ENCODE data around the gene CDHR4.
A peak's percentile ranks its signal among the peaks of the same experiment; 100 is the strongest.
"Not testable (repeated sequence)": the region's sequence is repeated elsewhere in the genome, so short reads cannot be mapped to it uniquely, and the experiment has no call there.

Gene CDHR4

DNA sequence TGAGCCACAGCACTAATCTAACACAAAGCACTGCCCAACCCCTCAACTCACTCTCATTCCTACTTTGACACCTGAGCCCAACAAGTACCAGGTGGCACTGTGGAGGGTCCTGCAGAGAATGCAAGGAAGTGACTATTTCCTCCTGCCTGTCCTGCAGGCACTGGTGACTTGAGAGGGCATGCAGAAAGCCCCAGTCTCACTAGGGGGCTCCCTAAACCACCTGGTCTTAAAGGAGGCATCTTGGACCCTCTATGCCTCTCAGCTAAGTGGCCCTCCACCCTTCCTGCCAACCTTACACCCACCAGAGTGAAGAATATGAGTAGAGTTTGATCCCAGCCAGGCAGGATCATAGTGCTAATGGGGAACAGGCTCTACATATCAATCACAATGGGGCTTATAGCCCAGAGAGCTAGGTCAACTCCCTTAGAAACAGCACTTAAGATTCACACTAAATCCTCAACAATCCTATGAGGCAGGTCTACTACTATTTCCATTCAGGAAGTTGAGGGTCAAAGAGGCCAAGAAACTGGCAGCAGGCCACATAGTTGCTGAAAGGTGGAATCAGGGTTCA, 41.5 kb upstream of the CDHR4 start:
- no peak for DNase-seq
- H3K27ac ChIP-seq = no peak overlapping the region
- H3K36me3 ChIP-seq = no peaks in the 10 kb centered on the region
- no peak overlapping the region for H3K4me3 ChIP-seq
- intact Hi-C loops (cut with DNase I; ENCODE audit: low total_unique reads) = loop anchor here (10.0 kb wide), 1 partner anchor 64 kb away; the partner anchor contains the start of gene MST1R
- no peaks in the 10 kb centered on the region for H3K27me3 ChIP-seq
- peaks cover 0 to 7% (median 1%) of the 10 kb centered on the region in 4 donors for H3K4me1 ChIP-seq
- H3K9me3 ChIP-seq = no peaks in the 10 kb centered on the region
- TF ChIP-seq, protein P1, sequence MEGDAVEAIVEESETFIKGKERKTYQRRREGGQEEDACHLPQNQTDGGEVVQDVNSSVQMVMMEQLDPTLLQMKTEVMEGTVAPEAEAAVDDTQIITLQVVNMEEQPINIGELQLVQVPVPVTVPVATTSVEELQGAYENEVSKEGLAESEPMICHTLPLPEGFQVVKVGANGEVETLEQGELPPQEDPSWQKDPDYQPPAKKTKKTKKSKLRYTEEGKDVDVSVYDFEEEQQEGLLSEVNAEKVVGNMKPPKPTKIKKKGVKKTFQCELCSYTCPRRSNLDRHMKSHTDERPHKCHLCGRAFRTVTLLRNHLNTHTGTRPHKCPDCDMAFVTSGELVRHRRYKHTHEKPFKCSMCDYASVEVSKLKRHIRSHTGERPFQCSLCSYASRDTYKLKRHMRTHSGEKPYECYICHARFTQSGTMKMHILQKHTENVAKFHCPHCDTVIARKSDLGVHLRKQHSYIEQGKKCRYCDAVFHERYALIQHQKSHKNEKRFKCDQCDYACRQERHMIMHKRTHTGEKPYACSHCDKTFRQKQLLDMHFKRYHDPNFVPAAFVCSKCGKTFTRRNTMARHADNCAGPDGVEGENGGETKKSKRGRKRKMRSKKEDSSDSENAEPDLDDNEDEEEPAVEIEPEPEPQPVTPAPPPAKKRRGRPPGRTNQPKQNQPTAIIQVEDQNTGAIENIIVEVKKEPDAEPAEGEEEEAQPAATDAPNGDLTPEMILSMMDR (IDR thresholded peaks at IDR 0.05) = peak in 1 of 2 experiments; percentile 6

DNA sequence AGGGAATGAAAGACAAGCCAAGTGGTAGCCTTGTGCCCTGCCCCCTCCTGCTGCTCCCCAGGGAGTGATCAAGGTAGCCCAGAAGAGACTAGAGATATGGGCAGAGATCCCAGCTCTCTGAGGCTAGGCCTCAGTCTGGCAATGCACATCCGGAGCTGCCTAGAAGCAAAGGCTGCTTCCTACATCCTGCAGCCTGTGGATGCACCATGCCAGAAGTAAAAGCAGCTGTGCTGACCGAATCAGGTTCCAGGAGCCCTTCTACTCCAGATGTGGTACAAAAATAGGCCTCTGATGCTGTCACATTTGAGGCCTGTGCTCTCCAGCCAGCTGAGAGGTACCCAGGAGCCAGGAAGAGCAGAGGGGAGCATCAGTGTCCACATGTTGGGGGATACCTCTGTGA, 40.7 kb upstream of the CDHR4 start:
- Histone ChIP-seq H3K27me3 (no peaks in the 10 kb centered on the region), H3K4me1 (peaks cover 0 to 7% (median 1%) of the 10 kb centered on the region in 4 donors), H3K4me3 (no peak overlapping the region), H3K27ac (no peak overlapping the region), H3K9me3 (no peaks in the 10 kb centered on the region), H3K36me3 (no peaks in the 10 kb centered on the region)
- TF ChIP-seq, protein P1 (IDR thresholded peaks at IDR 0.05) = no peak
- intact Hi-C loops (cut with DNase I; ENCODE audit: low total_unique reads) = loop anchor here (10.0 kb wide), 1 partner anchor 64 kb away; the partner anchor contains the start of gene MST1R
- no peak for DNase-seq

DNA sequence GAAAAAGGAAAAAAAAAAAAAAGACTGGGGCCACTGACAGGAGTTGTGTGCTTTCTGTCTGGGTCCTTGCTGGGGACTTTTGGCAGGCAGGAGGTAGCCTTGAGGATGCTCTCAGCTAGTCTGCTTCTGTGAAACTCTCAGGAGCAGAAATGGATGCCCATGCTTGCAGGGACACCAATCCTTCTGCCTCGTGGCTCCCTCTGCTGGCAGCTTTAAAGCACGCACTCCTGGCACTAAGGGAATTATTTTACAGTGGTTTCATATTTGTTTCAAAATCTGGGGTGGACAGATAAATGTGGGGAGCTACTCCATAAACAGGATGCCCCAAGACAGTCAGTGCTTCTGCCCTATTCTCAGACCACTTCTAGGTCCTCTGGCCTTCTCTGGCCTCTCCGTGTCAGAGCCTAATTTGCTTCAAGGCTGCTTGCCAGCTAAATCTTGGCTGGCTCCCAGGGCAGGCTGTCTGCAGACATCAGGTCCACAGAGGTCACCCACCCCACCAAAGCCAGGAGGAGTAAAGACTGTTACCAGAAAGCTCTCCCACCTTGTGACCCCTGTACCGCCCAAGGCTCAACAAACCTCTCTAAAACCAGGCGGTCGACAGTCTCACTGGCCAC, 39.6 kb upstream of the CDHR4 start:
- TF ChIP-seq, protein P1 (IDR thresholded peaks at IDR 0.05) = peak; percentile 88 to 95
- no peaks in the 10 kb centered on the region for H3K9me3 ChIP-seq
- H3K27ac ChIP-seq = no peak overlapping the region
- intact Hi-C loops (cut with DNase I; ENCODE audit: low total_unique reads) = loop anchor here (1.0 kb wide), 1 partner anchor 37 kb away; no protein-coding TSS in a partner anchor
- peaks cover 0 to 7% (median 1%) of the 10 kb centered on the region in 4 donors for H3K4me1 ChIP-seq
- H3K36me3 ChIP-seq = no peaks in the 10 kb centered on the region
- H3K27me3 ChIP-seq = no peaks in the 10 kb centered on the region
- peak; percentile 85 to 86 for DNase-seq
- H3K4me3 ChIP-seq = no peak overlapping the region

DNA sequence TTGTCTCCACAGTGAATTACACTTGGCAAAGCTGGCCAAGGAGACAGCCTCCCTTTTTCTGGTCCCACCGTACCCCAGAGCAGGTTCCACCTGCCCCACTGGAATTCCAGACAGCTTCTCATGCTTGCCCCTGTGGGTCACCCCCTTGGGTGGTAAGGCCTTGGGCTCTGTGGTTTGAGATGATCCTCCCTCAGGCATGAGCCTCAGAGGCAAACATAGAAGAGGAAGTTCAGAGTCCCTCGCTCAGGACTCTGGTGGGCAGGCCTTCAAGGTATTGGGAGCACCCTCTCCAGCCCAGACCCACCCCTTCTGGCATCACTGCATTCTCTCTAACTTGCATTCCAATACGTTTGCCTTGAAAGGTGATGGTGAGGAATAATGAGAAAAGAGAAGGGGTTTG, 31.7 kb upstream of the CDHR4 start:
- Histone ChIP-seq H3K36me3 (peaks cover 0 to 28% (median 0%) of the 10 kb centered on the region in 3 donors), H3K9me3 (no peaks in the 10 kb centered on the region), H3K4me3 (no peak overlapping the region), H3K27me3 (no peaks in the 10 kb centered on the region), H3K4me1 (no peaks in the 10 kb centered on the region), H3K27ac (no peak overlapping the region)
- intact Hi-C loops (cut with DNase I; ENCODE audit: low total_unique reads) = no loop called here
- TF ChIP-seq, protein P1 (IDR thresholded peaks at IDR 0.05) = no peak
- DNase-seq = no peak

DNA sequence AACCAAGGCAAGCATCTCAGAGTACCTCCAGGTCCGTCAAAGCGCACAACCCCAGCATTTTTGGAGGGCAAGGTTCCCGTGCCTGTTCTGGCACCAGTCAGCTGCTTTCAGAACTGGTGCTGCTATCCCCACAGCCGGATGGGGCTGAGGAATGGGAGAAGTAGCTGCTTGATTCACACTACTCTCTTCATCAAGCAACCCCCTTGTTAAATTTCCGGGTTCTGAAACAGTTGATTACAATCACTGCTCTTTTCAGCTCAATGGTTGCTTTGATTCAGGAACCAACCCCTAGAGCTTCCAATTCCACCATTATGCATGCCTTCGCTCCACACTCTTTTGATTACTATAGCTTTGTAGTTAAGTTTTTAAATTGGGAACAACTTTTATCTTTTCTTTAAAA, 26.3 kb upstream of the CDHR4 start:
- Histone ChIP-seq H3K9me3 (no peaks in the 10 kb centered on the region), H3K27ac (no peak overlapping the region), H3K4me1 (no peaks in the 10 kb centered on the region), H3K4me3 (no peak overlapping the region), H3K36me3 (peaks cover 0 to 16% (median 0%) of the 10 kb centered on the region in 3 donors), H3K27me3 (no peaks in the 10 kb centered on the region)
- intact Hi-C loops (cut with DNase I; ENCODE audit: low total_unique reads) = no loop called here
- TF ChIP-seq, protein P1 (IDR thresholded peaks at IDR 0.05) = no peak
- DNase-seq = no peak

DNA sequence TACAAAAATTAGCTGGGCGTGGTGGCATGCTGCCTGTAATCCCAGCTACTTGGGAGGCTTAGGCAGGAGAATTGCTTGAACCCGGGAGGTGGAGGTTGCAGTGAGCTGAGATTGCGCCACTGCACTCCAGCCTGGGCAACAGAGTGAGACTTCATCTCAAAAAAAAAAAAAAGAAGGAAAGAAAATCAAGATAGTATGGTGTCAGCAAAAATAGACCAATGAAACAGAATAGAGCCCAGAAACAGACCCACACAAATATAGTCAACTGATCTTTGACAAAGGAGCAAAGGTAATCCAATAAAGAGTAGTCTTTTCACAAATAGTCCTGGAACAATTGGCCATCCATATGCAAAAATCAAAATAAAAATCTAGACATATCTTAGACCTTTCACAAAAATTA, 23.5 kb upstream of the CDHR4 start:
- H3K9me3 ChIP-seq; H3K27me3 ChIP-seq; H3K27ac ChIP-seq; H3K36me3 ChIP-seq; H3K4me3 ChIP-seq; intact Hi-C loops (cut with DNase I; ENCODE audit: low total_unique reads); H3K4me1 ChIP-seq; DNase-seq: not testable (repeated sequence)

All from tibial artery (tissue), 4 donors.